Glomerular visceral epithelial cell (primary cell): Measurements from ENCODE around the gene DPT.

ENCODE experiments used
- DNase-seq: peaks from one replicate; pipeline ENCODE4 v3.0.0-alpha.2; 2016; ENCODE audit errors: extremely low spot score

Gene DPT

DNA sequence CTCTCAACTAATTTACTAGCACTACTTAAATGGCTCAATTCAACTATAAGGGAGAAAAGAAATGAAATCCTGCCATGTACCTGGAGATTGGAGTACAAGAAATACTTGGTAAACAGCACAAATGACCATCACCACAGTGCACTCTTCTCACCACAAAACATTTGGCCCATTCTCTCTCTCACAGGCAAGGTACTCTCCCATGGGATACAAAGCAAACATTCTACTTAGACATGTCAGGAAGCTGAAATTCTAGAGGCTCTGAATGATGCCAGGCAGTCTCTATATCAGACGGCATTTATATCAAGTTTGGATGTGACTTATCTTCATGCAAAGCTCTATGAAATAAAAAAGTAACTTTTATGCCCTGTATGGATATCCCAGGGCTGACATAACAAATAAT, 72.5 kb downstream of the DPT start:
- no peak for DNase-seq

DNA sequence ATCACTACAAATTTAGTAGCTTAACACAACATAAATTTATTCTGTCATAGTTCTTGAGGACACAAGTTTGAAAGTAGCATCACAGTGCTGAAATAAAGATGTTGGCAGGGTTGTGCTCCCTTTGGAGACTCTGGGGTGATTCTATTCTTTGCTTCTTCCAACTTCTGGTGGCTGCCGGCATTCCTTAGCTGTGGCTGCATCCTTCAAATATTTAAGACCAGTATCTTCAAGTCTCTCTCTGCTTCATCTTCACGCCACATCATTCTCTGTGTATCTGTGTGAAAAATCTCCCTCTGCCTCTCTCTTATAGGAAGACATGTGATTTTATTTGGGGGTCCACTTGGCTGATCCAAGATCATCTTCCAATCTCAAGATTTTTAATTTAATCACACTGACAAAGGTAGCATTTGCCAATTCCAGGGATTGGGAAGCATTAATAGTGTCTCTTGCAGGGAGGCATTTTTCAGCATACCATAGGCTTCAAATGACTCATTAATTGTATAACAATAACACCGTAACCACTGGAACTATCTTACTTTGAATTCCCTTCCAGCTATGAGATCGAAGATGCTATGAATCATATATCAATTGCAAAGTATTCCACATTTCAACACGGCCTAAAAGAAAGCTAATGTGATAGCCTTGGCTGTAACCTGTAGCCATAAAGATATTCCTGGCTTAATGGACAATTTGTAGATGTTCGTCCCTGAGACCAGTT, 74.6 kb downstream of the DPT start:
- DNase-seq: no peak

DNA sequence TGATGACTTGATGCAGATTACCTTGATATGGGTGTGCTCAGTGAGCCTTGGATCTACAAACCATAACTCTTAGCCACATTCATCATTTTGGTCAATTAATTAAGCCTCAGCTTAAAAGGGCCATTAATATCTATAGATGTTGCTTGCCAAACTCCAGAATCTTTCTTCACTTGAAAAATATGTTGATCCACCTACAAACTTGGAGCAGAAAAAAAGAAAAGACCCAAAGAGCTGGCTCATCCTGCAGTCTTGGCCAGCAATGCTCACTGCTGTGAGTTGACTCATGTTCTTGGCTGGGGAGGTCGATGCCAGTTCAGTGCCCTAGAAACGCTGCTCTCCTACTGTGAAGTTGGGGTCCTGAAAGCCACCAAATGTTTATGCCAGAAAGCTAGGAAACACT, 75.4 kb downstream of the DPT start:
- peak; percentile 17 for DNase-seq

DNA sequence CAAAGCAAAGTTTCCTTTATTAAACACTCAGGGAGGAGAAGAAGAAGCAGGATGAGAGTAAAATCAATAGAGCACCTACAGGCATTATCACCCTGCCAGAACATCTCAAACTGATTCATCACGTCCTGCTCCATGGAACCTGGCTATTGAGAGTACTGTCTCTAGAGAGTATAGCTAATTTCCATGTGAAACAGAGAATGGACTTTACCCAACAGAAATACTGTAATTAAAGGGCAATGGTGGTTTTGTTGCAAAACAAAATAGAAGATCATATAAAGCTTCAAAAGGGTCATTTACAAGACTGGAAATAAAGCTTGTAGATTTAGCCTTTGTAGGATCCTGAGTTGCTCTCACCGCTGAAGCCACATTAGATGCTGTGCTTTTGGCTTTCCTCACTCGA, 83.3 kb downstream of the DPT start:
- no peak for DNase-seq
